GM12801 (cell line): ENCODE results near the gene CRYZL1.

Experiments used
- TF ChIP-seq, protein P1 (sequence below): IDR thresholded peaks from one replicate; pipeline ENCODE4 v1.5.1; 2011; ENCODE audit warnings: control low read depth; ENCODE audit not compliant: insufficient read length; ENCODE audit errors: extremely low read depth

The CRYZL1 gene

DNA sequence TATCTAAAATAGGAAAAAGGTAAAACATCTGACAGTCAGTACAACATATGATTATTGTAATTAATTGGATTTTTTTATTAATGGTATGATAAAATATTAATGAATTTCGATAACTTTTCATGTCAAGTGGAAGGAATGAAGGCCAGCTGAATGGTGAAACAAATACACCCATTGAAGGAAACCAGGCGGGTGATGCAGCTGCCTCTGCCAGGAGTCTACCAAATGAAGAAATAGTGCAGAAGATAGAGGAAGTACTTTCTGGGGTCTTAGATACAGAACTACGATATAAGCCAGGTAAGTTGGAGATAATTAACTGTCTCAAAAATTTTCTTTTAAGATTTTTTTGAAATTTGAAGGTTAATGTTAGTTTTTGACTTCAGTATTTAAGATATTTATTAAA is 95.5 kb downstream of the CRYZL1 start:
- TF ChIP-seq, protein P1, sequence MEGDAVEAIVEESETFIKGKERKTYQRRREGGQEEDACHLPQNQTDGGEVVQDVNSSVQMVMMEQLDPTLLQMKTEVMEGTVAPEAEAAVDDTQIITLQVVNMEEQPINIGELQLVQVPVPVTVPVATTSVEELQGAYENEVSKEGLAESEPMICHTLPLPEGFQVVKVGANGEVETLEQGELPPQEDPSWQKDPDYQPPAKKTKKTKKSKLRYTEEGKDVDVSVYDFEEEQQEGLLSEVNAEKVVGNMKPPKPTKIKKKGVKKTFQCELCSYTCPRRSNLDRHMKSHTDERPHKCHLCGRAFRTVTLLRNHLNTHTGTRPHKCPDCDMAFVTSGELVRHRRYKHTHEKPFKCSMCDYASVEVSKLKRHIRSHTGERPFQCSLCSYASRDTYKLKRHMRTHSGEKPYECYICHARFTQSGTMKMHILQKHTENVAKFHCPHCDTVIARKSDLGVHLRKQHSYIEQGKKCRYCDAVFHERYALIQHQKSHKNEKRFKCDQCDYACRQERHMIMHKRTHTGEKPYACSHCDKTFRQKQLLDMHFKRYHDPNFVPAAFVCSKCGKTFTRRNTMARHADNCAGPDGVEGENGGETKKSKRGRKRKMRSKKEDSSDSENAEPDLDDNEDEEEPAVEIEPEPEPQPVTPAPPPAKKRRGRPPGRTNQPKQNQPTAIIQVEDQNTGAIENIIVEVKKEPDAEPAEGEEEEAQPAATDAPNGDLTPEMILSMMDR: no peak

DNA sequence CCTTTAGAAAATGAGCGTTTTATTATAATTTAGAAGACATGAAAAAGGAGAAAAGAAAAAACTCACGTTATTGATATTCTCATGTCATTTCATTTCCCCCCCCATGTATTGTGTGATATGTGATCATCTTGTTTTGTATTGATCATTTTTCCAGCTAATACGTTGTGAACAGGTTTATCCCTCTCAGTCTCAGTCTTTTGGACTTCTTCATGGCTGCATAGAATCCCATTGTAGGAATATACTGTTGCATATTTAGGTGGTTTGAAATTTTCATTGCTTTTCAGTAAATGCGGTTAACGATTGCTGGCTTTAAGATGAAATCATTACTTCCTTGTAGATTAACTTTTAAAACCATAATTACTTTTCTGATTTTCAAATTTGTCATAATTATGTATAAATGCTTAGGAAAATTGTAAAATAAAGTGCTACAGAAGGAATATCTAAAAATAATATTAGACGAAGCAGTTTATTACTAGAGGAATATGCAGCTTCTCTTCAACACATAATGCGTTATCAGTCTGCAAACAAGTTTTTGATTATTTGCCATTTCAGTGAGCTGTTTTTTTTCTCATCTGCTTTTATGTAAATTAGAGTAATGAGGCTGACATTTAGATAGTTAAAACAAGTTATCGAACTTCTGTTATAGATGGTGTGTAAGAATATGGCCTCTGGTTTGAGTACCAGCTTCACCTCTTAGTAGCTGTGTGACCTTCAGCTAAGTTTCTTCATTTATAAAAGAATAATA is 96.9 kb downstream of the CRYZL1 start:
- TF ChIP-seq, protein P1: no peak

DNA sequence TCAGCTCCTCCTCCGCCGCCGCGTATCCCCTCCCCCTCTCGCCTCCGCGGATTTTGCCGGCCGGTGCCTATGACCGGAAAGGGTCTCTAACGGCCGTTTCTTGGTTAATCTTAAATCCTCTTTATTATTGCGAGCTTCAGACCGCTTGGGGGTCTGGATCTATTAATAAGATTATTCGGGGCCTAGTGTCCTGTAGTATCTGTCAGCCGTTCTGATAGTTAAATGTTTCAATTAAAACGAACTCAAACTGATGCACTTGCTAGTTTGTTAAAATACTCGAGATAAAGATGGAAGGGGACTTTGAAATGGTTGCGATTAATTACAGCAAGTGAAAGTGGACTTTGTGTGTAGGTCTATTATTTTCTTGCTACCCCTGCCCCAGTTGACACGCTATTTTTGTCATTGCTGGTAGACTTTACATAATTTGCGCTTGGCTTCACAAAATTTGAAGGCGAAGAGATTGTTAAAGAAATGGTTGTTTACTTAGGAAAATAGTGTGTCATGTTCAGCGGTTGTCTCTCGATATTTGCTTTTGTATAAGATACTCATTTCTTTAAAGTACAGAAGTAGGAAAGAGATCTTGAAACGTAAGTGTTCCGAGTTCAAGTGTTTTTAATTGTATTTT is 97.9 kb downstream of the CRYZL1 start:
- TF ChIP-seq, protein P1: no peak

DNA sequence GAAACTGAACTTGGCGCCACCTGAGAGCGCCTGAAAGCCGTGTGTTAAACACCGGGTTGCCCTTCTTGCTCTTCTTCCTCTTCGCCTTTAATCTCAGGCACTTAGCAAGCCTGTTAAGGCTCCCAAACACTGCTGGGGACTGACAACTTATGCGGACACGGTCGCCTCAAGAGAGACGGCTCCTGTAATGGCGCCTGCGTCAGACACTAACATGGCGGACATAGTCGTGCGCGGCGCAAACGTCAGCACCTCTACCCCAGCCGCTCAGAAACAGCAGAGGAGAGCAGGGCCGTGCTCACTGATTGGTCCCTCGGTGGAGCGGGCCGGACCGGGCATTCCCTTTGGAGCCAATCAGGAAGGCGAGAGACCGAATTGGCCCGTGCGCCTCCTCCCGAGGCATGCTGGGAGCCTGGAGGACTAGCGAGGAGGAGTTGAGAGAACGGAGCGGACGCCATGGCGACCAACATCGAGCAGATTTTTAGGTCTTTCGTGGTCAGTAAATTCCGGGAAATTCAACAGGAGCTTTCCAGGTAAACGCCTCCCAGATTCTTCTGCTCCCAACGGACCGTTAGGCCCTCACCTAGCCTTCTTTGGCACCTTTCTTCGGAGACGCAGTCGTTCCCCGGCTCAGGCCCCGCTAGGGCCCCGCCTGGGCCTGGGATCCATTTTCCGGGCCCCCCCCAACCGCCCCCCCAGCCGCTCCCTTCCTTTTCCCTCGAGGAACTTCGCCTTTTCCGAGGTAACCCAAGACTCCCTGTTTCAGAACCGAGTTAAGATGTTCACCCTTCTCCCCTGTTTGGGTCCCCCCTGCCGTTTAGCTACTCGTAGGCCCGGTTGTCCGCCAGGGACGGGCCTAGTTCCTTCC is 98.7 kb downstream of the CRYZL1 start, which contains the start of gene SON:
Gene SON (plus strand): TSS at position 399 of the 865 bp plus-strand sequence. CDS start 55 bp downstream, at position 454.
- TF ChIP-seq, protein P1: no peak

DNA sequence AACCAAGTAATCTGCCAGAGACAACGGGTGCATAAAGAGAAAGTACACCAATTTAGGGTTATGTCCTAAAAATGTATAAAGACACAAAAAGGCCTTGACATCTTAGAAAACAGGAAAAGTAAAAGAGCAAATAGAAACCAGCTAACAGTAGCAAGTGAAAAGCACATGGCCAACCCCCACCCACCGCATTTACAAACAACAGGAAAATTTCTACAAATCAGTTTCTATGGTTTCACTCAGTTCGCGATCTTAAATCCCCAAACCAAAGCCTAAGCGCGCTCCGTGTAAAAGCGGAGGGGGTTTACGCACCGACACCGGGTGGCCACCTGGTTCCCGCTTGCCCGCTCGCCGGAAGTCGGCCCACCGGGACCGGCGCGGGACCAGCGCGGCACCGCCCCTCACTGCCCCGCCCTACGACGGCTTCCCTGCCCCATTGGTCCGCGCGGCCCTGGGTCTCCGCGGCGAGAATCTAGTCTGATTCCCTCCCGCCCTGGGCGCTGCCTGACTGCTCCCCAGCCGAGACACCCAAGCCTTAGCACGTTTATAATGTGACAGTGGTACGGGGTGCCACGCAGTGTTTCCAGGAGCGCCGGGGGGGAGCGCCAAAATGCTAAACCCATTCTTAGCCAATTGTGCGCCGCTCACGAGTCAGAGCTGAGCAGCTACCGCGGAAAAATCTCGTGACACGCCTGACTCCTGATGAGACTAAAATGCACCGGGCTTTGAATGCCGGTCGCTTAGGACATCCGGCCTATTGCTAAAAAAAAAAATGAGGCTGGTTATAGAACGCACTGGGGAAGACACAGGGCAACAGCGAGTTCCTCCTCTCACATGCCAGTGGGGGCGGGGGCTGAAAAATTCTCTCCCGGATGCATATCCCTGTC is 99.5 kb downstream of the CRYZL1 start, which contains the start of gene GART:
Gene GART (minus strand): TSS at position 362 of the 884 bp plus-strand sequence. CDS start 2,802 bp downstream, outside the sequence.
- TF ChIP-seq, protein P1: no peak

DNA sequence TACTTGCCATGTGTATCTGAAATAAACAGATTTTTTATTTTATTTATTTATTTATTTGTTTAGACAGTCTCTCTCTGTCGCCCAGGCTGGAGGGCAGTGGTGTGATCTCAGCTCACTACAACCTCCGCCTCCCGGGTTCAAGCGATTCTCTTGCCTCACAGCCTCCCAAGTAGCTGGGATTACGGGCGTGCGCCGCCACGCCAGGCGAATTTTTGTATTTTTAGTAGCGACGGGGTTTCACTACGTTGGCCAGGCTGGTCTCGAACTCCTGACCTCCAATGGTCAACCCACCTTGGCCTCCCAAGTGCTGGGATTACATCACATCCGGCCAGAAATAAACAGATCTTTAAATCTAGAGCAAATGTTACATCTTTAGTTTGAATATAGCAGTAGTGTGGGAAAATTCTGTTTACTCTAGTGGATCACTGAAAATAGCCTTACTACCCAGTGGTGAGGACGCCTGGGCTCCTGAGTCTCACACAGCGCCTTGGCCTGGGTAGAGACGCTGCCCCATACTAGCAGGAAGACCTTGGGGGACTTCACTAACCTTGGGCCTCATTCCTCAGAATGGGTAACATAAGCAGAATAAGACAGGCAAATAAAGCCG is 100.3 kb downstream of the CRYZL1 start:
- TF ChIP-seq, protein P1: no peak
